ENCODE measurements around the gene KCTD19.

DNA sequence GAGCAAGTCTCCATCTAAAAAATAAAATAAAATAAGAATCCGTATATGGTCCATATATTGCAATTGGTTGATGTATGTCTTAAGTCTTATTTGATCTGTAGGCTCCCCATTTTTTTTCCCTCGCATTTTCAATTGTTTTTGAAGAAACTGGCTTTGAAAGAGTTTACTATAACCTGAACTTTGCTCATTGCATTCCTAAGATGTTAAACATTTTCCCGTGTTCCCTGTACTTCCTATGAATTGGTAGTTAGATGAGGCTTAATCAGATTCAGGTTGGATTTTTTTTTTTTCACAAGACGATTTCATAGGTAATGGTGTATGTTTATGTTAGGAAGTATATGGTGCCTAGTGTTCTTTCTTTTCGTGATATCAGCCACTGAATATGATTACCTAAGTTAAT, 3.4 kb upstream of the KCTD19 start:
- TF ChIP-seq, protein P1, sequence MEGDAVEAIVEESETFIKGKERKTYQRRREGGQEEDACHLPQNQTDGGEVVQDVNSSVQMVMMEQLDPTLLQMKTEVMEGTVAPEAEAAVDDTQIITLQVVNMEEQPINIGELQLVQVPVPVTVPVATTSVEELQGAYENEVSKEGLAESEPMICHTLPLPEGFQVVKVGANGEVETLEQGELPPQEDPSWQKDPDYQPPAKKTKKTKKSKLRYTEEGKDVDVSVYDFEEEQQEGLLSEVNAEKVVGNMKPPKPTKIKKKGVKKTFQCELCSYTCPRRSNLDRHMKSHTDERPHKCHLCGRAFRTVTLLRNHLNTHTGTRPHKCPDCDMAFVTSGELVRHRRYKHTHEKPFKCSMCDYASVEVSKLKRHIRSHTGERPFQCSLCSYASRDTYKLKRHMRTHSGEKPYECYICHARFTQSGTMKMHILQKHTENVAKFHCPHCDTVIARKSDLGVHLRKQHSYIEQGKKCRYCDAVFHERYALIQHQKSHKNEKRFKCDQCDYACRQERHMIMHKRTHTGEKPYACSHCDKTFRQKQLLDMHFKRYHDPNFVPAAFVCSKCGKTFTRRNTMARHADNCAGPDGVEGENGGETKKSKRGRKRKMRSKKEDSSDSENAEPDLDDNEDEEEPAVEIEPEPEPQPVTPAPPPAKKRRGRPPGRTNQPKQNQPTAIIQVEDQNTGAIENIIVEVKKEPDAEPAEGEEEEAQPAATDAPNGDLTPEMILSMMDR (IDR thresholded peaks at IDR 0.05) = no peak
- TF ChIP-seq POLR2AphosphoS5 (IDR thresholded peaks at IDR 0.05) (no peak), POLR2A (IDR thresholded peaks at IDR 0.05; ENCODE audit: low read depth) (no peak), EP300 (IDR thresholded peaks at IDR 0.05) (no peak)

Data from esophagus muscularis mucosa (tissue), 4 donors.